IMR-90 (cell line): ENCODE measurements around the gene RAI14.

Experiments used
- BHLHE40 ChIP-seq: fragments of 150-350 bp; IDR thresholded peaks from 2 replicates; pipeline ENCODE4 v1.6.1; 2016; ENCODE audit warnings: mild to moderate bottlenecking, low read depth, low read length
- CEBPB ChIP-seq: IDR thresholded peaks from 2 replicates; pipeline ENCODE4 v1.6.1; 2012; ENCODE audit warnings: low read depth, low read length, improper control_type of control experiment
- CHD1 ChIP-seq: IDR thresholded peaks from 2 replicates; pipeline ENCODE4 v1.6.1; 2012; ENCODE audit warnings: low read depth, low read length, improper control_type of control experiment
- CTCF ChIP-seq: conservative IDR thresholded peaks from 2 replicates; pipeline ENCODE4 v1.5.1; 2012; ENCODE audit warnings: mild to moderate bottlenecking, low read depth, low read length, improper control_type of control experiment
- FOS ChIP-seq: fragments of 150-350 bp; IDR thresholded peaks from 2 replicates; pipeline ENCODE4 v1.6.1; 2016; ENCODE audit warnings: low read depth, low read length
- MXI1 ChIP-seq: IDR thresholded peaks from 2 replicates; pipeline ENCODE4 v1.6.1; 2012; ENCODE audit warnings: low read depth, mild to moderate bottlenecking, low read length, moderate library complexity, borderline replicate concordance
- POLR2A ChIP-seq: IDR thresholded peaks from 2 replicates; pipeline ENCODE4 v1.6.1; 2012; ENCODE audit warnings: mild to moderate bottlenecking, low read depth, low read length
- RAD21 ChIP-seq: IDR thresholded peaks from 2 replicates; pipeline ENCODE4 v1.6.1; 2012; ENCODE audit warnings: low read length, improper control_type of control experiment
- RFX5 ChIP-seq: IDR thresholded peaks from 2 replicates; pipeline ENCODE4 v1.8.0; 2012; ENCODE audit warnings: low read depth, mild to moderate bottlenecking, low read length, moderate library complexity
- SMC3 ChIP-seq: fragments of 150-350 bp; IDR thresholded peaks from 2 replicates; pipeline ENCODE4 v1.6.1; 2016; ENCODE audit warnings: low read depth, mild to moderate bottlenecking, antibody characterized with exemption, low read length, moderate library complexity
- TF ChIP-seq, protein P1 (sequence below): fragments of 150-350 bp; IDR thresholded peaks from 2 replicates; pipeline ENCODE4 v1.6.1; 2017; ENCODE audit warnings: mild to moderate bottlenecking, antibody characterized with exemption, low read length, low read depth

DNA sequence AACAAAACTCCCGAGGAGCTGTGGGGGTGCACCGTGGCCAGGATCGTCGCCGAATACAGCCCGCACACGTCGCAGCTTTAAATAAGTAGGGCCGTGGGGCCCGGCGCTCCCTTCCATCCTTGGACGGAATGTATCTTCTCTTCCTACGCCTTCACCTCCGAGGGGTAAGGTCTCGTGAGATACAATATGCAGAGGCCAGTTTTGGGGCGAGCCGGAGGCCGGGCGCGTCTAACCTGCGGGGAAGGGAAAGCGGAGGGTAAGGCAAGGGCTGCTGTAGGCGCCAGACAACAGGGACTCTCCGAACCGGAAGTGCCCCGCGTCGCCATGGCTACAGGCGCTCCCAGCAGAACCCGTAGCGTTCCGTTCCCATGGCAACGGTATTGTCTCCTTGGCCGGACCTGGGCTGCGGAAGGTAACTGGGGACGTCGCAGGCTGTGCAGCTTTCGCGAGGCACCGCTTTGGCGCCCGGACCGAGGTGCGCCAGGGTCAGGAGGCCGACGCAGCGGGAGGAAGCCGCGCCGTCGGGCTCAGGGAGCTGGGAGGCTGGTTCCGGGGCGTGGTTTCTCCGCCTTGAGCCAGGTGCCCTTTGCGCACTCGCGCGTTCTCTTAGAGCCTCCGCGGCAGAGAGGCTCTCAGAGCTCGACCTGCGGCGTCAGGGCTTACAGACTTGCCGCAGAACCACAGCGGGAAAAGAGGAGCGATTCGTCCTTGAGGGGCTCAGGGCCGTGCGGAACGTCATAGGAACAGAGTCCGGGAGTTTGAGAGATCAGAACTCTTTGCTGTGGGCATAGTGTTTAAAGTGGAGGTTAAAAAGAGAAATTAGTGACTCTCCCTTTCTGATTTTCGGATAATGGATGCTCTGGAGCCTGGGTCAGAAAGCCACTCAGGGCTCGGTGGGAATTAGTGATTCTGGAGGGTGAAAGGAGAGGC is 182.9 kb downstream of the RAI14 start, which contains the start of gene TTC23L:
- TF ChIP-seq RFX5: no peak
- TF ChIP-seq CHD1: no peak
- peak; percentile 87 for TF ChIP-seq MXI1
- TF ChIP-seq CTCF: no peak
- TF ChIP-seq POLR2A: no peak
- TF ChIP-seq RAD21: no peak
- TF ChIP-seq, protein P1, sequence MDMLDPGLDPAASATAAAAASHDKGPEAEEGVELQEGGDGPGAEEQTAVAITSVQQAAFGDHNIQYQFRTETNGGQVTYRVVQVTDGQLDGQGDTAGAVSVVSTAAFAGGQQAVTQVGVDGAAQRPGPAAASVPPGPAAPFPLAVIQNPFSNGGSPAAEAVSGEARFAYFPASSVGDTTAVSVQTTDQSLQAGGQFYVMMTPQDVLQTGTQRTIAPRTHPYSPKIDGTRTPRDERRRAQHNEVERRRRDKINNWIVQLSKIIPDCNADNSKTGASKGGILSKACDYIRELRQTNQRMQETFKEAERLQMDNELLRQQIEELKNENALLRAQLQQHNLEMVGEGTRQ: no peak
- no peak for TF ChIP-seq BHLHE40
- no peak for TF ChIP-seq FOS
- no peak for TF ChIP-seq CEBPB
- no peak for TF ChIP-seq SMC3
